IMR-90 (cell line): ENCODE data around the gene FBXW8.

Source experiments
- BHLHE40 ChIP-seq: fragments of 150-350 bp; IDR thresholded peaks from 2 replicates; pipeline ENCODE4 v1.6.1; 2016; ENCODE audit warnings: mild to moderate bottlenecking, low read depth, low read length
- CEBPB ChIP-seq: IDR thresholded peaks from 2 replicates; pipeline ENCODE4 v1.6.1; 2012; ENCODE audit warnings: low read depth, low read length, improper control_type of control experiment
- ELK1 ChIP-seq: fragments of 150-350 bp; IDR thresholded peaks from 2 replicates; pipeline ENCODE4 v1.6.1; 2016; ENCODE audit warnings: low read depth, mild to moderate bottlenecking, low read length, moderate library complexity, borderline replicate concordance
- FOS ChIP-seq: fragments of 150-350 bp; IDR thresholded peaks from 2 replicates; pipeline ENCODE4 v1.6.1; 2016; ENCODE audit warnings: low read depth, low read length
- MAFK ChIP-seq: IDR thresholded peaks from 2 replicates; pipeline ENCODE4 v1.6.1; 2012; ENCODE audit warnings: low read depth, low read length, improper control_type of control experiment
- MAZ ChIP-seq: IDR thresholded peaks from 2 replicates; pipeline ENCODE4 v1.6.1; 2012; ENCODE audit warnings: low read depth, mild to moderate bottlenecking, low read length, improper control_type of control experiment, moderate library complexity, borderline replicate concordance
- POLR2A ChIP-seq: IDR thresholded peaks from 2 replicates; pipeline ENCODE4 v1.6.1; 2012; ENCODE audit warnings: mild to moderate bottlenecking, low read depth, low read length
- RAD21 ChIP-seq: IDR thresholded peaks from 2 replicates; pipeline ENCODE4 v1.6.1; 2012; ENCODE audit warnings: low read length, improper control_type of control experiment
- RCOR1 ChIP-seq: IDR thresholded peaks from 2 replicates; pipeline ENCODE4 v1.6.1; 2012; ENCODE audit warnings: mild to moderate bottlenecking, low read length, improper control_type of control experiment; ENCODE audit not compliant: insufficient replicate concordance
- TF ChIP-seq, protein P1 (sequence below): conservative IDR thresholded peaks from 2 replicates; pipeline ENCODE4 v1.5.1; 2012; ENCODE audit warnings: mild to moderate bottlenecking, low read depth, low read length, improper control_type of control experiment

DNA sequence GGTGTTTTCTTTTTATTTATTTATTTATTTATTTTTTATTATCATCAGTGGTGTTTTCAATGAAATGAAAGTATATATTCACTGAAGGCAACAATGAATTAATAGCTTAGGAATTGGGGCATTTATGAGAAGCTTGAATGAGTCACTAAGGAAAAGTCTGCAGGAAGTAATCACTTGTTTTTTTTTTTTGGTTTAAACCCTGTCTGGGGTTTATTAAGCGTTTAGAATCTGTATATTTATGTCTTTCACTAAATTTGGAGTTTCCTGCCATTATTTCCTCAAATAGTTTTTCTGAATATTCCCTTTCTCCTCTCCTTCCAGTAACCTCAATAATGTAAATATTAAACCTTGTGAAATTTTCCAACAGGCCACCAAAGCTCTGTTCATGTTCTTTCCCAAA, 103.0 kb downstream of the FBXW8 start:
- TF ChIP-seq, protein P1, sequence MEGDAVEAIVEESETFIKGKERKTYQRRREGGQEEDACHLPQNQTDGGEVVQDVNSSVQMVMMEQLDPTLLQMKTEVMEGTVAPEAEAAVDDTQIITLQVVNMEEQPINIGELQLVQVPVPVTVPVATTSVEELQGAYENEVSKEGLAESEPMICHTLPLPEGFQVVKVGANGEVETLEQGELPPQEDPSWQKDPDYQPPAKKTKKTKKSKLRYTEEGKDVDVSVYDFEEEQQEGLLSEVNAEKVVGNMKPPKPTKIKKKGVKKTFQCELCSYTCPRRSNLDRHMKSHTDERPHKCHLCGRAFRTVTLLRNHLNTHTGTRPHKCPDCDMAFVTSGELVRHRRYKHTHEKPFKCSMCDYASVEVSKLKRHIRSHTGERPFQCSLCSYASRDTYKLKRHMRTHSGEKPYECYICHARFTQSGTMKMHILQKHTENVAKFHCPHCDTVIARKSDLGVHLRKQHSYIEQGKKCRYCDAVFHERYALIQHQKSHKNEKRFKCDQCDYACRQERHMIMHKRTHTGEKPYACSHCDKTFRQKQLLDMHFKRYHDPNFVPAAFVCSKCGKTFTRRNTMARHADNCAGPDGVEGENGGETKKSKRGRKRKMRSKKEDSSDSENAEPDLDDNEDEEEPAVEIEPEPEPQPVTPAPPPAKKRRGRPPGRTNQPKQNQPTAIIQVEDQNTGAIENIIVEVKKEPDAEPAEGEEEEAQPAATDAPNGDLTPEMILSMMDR, result no peak
- TF ChIP-seq ELK1 (no peak), RAD21 (no peak), MAZ (no peak), MAFK (no peak), BHLHE40 (no peak), POLR2A (no peak), FOS (no peak), RCOR1 (no peak), CEBPB (no peak)
